CD14-positive monocyte (primary cell): ENCODE results near the gene MBD3. TPM values are rescaled to one million over a fixed set of nuclear protein-coding genes. Genes with fewer than 3 reads are reported as not detected.

Source experiments
- DNase-seq, 3 donors: peaks; one replicate each; pipeline ENCODE4 v3.0.0-alpha.2; 2011 to 2022
- H2AFZ ChIP-seq: 2 replicates; pipeline ENCODE4 v1.6.0; 2012; ENCODE audit warnings: mild to moderate bottlenecking, low read depth, low read length, inconsistent platforms; ENCODE audit not compliant: insufficient read depth, poor library complexity, severe bottlenecking
- H3K27ac ChIP-seq, 2 donors: 1 replicate in 1 of 2; 2 replicates in 1 of 2; pipeline ENCODE4 v1.5.1; 2012 to 2013; ENCODE audit warnings: low read length in 2 of 2, control low read depth in 1 of 2, inconsistent platforms in 1 of 2, low read depth in 1 of 2, mild to moderate bottlenecking in 1 of 2
- H3K27me3 ChIP-seq, 2 donors: one replicate each; pipeline versions ENCODE4 v1.6.0 to v1.6.1; 2011 to 2013; ENCODE audit warnings: low read length in 2 of 2; ENCODE audit not compliant: control insufficient read depth in 2 of 2, insufficient read depth in 2 of 2
- H3K36me3 ChIP-seq, 2 donors: replicated peaks in 1 of 2; 1 replicate in 1 of 2; 2 replicates in 1 of 2; pipeline versions ENCODE4 v1.5.1 to v1.6.1; 2012 to 2013; ENCODE audit warnings: low read length in 2 of 2, control low read depth in 1 of 2, inconsistent platforms in 1 of 2, mild to moderate bottlenecking in 1 of 2; ENCODE audit not compliant: insufficient read depth in 2 of 2, control insufficient read depth in 1 of 2
- H3K4me1 ChIP-seq, 2 donors: 1 replicate in 1 of 2; 2 replicates in 1 of 2; pipeline versions ENCODE4 v1.5.1 to v1.6.1; 2012 to 2013; ENCODE audit warnings: low read length in 2 of 2, control low read depth in 1 of 2, inconsistent platforms in 1 of 2, mild to moderate bottlenecking in 1 of 2, moderate library complexity in 1 of 2; ENCODE audit not compliant: insufficient read depth in 2 of 2, control insufficient read depth in 1 of 2
- H3K4me2 ChIP-seq: replicated peaks from 2 replicates; pipeline ENCODE3; 2012; ENCODE audit warnings: low read length, moderate library complexity, mild to moderate bottlenecking; ENCODE audit not compliant: poor library complexity, severe bottlenecking; ENCODE audit errors: extremely low read depth
- H3K4me3 ChIP-seq, 3 experiments: fragments of 200-600 bp in 1 of 3; sonication (generic) in 1 of 3; replicated peaks in 1 of 3; 1 replicate in 2 of 3; 2 replicates in 1 of 3; pipeline ENCODE4 v1.5.1; 2011 to 2013; ENCODE audit warnings: low read length in 3 of 3, mild to moderate bottlenecking in 3 of 3, control low read depth in 2 of 3, low read depth in 2 of 3, inconsistent platforms in 1 of 3, moderate library complexity in 1 of 3
- H3K79me2 ChIP-seq: 2 replicates; pipeline ENCODE4 v1.6.0; 2012; ENCODE audit warnings: mild to moderate bottlenecking, control low read depth, inconsistent platforms, low read length, moderate library complexity; ENCODE audit not compliant: insufficient read depth
- H3K9ac ChIP-seq: 2 replicates; pipeline ENCODE4 v1.6.0; 2017; ENCODE audit warnings: low read length, mild to moderate bottlenecking; ENCODE audit not compliant: insufficient read depth, poor library complexity, severe bottlenecking
- H3K9me3 ChIP-seq, 2 donors: replicated peaks in 1 of 2; 1 replicate in 1 of 2; 2 replicates in 1 of 2; pipeline versions ENCODE4 v1.5.1 to v1.6.1; 2012 to 2013; ENCODE audit warnings: low read length in 2 of 2, control low read depth in 1 of 2; ENCODE audit not compliant: control insufficient read depth in 1 of 2, insufficient read depth in 1 of 2
- H4K20me1 ChIP-seq: 2 replicates; pipeline ENCODE4 v1.6.0; 2012; ENCODE audit warnings: mild to moderate bottlenecking, low read length, control low read depth, moderate library complexity; ENCODE audit not compliant: insufficient read depth
- H3K27ac Mint-ChIP-seq, 7 donors: one replicate each; pipeline ENCODE4 v1.8.0; 2020; ENCODE audit warnings: mild to moderate bottlenecking in 7 of 7, mixed read lengths in 7 of 7, moderate library complexity in 6 of 7, inconsistent platforms in 2 of 7
- H3K27me3 Mint-ChIP-seq, 3 donors: one replicate each; pipeline ENCODE4 v1.8.0; 2021 to 2022; ENCODE audit warnings: low read depth in 3 of 3, mild to moderate bottlenecking in 3 of 3, mixed read lengths in 3 of 3, moderate library complexity in 3 of 3, inconsistent platforms in 1 of 3
- H3K36me3 Mint-ChIP-seq, 2 donors: one replicate each; pipeline ENCODE4 v1.8.0; 2020; ENCODE audit warnings: mixed read lengths in 2 of 2, inconsistent platforms in 1 of 2, mild to moderate bottlenecking in 1 of 2
- H3K4me1 Mint-ChIP-seq: one replicate; pipeline ENCODE4 v1.8.0; 2020; ENCODE audit warnings: mild to moderate bottlenecking, mixed read lengths
- H3K4me3 Mint-ChIP-seq, 2 donors: one replicate each; pipeline ENCODE4 v1.8.0; 2020; ENCODE audit warnings: mild to moderate bottlenecking in 2 of 2, mixed read lengths in 2 of 2, moderate library complexity in 1 of 2
- H3K9me3 Mint-ChIP-seq, 7 donors: one replicate each; pipeline ENCODE4 v1.8.0; 2020 to 2022; ENCODE audit warnings: mixed read lengths in 7 of 7, mild to moderate bottlenecking in 6 of 7, moderate library complexity in 6 of 7, inconsistent platforms in 2 of 7
- CTCF ChIP-seq: fragments of 200-600 bp; IDR thresholded peaks from one replicate; pipeline ENCODE4 v1.8.0; 2022; ENCODE audit warnings: antibody characterized with exemption, mild to moderate bottlenecking
- WGBS: methylation state at CpG from one replicate; pipeline ENCODE4 v1.1.5; 2013; ENCODE audit warnings: missing lambda C conversion rate; ENCODE audit not compliant: insufficient coverage; 5-methylcytosine and 5-hydroxymethylcytosine counted together
- intact Hi-C, 2 donors: fragments of 100-400 bp; cut with micrococcal nuclease; formaldehyde crosslinking; loops; one replicate each; pipeline versions ENCODE4 v1.15.0 to v1.15.1; 2023
- polyA plus RNA-seq, 3 donors: library from polyadenylated mRNA; depleted of rRNA in 1 of 3; unstranded in 2 of 3; stranded (reverse) in 1 of 3; fragments of 300-500 nt in 2 of 3; fragments of >200 nt in 1 of 3; fragmentation: Illumina TruSeq in 2 of 3; gene quantifications; 1 replicate in 2 of 3; 2 replicates in 1 of 3; pipeline ENCODE4 v1.2.3, GENCODE V29; 2012 to 2021

MBD3 gene
- polyA plus RNA-seq, 3 donors, result 2.6 to 35.3 (median 4.9) TPM

GRCh38 chr19:1626417-1627010 is 33.8 kb upstream of the MBD3 start:
- Histone ChIP-seq H3K79me2 (no peaks in the 10 kb centered on the region), H3K4me1 (no peaks in the 10 kb centered on the region), H3K4me2 (no peak overlapping the region), H3K36me3 (peaks cover 9 to 24% of the 10 kb centered on the region in 2 donors), H3K4me3 (no peak overlapping the region), H3K27me3 (no peaks in the 10 kb centered on the region), H4K20me1 (no peaks in the 10 kb centered on the region), H3K9me3 (no peaks in the 10 kb centered on the region), H3K27ac (no peak overlapping the region), H3K9ac (no peak overlapping the region), H2AFZ (no peak overlapping the region)
- TF ChIP-seq CTCF, result no peak
- peaks cover 0 to 3% (median 0%) of the 10 kb centered on the region in 7 donors for H3K9me3 Mint-ChIP-seq
- H3K36me3 Mint-ChIP-seq, result peaks cover 16 to 42% of the 10 kb centered on the region in 2 donors
- H3K27ac Mint-ChIP-seq, result no peak overlapping the region
- H3K4me1 Mint-ChIP-seq, result peaks cover 4% of the 10 kb centered on the region
- intact Hi-C loops, result loop anchor here in 1 of 2 donors (10.0 kb wide), 1 partner anchor 138 kb away; no protein-coding TSS in a partner anchor
- H3K4me3 Mint-ChIP-seq, result no peak overlapping the region
- 91% methylated on average over 29 of the region's 32 CpGs for WGBS
- peaks cover 0 to 2% (median 0%) of the 10 kb centered on the region in 3 donors for H3K27me3 Mint-ChIP-seq
- no peak for DNase-seq

GRCh38 chr19:1624458-1624857 is 31.8 kb upstream of the MBD3 start:
- Histone ChIP-seq H3K79me2 (no peaks in the 10 kb centered on the region), H2AFZ (no peak overlapping the region), H3K4me1 (no peaks in the 10 kb centered on the region), H3K27me3 (no peaks in the 10 kb centered on the region), H3K9ac (no peak overlapping the region), H3K27ac (no peak overlapping the region), H3K4me2 (no peak overlapping the region), H3K36me3 (peaks cover 24 to 35% of the 10 kb centered on the region in 2 donors), H3K4me3 (no peak overlapping the region), H4K20me1 (no peaks in the 10 kb centered on the region), H3K9me3 (no peaks in the 10 kb centered on the region)
- WGBS, result 64% methylated on average over 22 of the region's 23 CpGs
- no peak overlapping the region for H3K4me3 Mint-ChIP-seq
- peaks cover 15 to 49% of the 10 kb centered on the region in 2 donors for H3K36me3 Mint-ChIP-seq
- DNase-seq, result peak; percentile 38 to 60 (median 56)
- peaks cover 4% of the 10 kb centered on the region for H3K4me1 Mint-ChIP-seq
- TF ChIP-seq CTCF, result peak; percentile 72
- peaks cover 0 to 2% (median 0%) of the 10 kb centered on the region in 3 donors for H3K27me3 Mint-ChIP-seq
- intact Hi-C loops, result loop anchor here in 1 of 2 donors (10.0 kb wide), 1 partner anchor 140 kb away; no protein-coding TSS in a partner anchor
- peak overlapping the region in 5 of 7 donors; percentile 13 to 54 (median 23) for H3K27ac Mint-ChIP-seq
- peaks cover 0 to 3% (median 0%) of the 10 kb centered on the region in 7 donors for H3K9me3 Mint-ChIP-seq
